Measurements from ENCODE around the gene ZNF662. TPM values are rescaled to one million over a fixed set of nuclear protein-coding genes. Genes with fewer than 3 reads are reported as not detected.
"Not testable (repeated sequence)": the region's sequence is repeated elsewhere in the genome, so short reads cannot be mapped to it uniquely, and the experiment has no call there.

ZNF662 gene
- total RNA-seq, 4 donors from 2014 or later: 12.7 to 34.4 (median 12.9) TPM

DNA sequence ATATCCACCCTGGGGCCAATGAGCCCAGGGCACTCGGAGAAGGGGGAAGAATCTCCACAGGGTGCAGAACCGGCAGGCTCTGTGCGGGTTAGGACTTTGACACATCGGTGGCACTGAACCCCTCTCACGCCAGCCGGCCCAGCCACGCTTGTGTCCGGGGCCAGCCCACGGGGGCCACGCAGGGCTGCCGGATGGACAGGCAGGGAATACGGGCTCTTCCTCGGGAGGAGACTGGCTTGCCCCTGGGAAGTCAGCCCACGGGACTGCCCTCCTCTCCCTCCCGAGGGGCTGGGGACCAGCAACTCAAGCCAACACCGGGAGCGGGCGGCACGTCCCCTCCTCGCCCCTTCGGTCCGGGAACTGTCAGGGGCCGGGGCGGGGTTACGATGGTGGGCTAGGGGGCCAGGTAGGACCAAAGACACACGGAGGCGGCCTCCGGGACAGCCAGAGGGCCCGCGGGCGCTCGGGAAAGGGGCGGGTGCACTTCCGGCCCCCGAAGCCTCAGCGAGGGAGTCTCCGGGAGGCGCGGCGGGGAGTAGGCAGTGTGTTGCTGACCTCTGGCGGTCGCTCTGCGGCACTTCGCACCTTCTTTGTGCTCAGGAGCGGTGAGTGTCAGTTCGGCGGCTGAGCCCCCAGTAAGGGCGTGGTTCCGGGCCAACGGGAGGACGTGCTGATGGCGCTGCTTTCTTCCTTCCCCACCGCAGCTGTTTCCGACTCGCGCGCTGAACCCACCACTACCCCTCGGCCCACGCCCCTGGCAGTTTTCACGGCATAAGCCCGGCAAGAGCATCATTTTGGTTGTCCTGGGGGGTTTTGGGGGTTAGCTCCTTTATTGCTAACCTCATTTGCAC lies 25.1 kb upstream of the ZNF662 start:
- Histone ChIP-seq H3K27me3 (no peaks in the 10 kb centered on the region), H3K27ac (peak overlapping the region; percentile 18), H3K36me3 (no peaks in the 10 kb centered on the region), H3K4me3 (peak overlapping the region; percentile 60), H3K4me1 (peaks cover 4% of the 10 kb centered on the region), H3K9me3 (no peaks in the 10 kb centered on the region)
- DNase-seq (ENCODE audit: low spot score in 2 of 2): peak; percentile 93 to 94
- no peak for TF ChIP-seq EP300 (IDR thresholded peaks at IDR 0.05)
- no peak for TF ChIP-seq POLR2A (IDR thresholded peaks at IDR 0.05)
- TF ChIP-seq POLR2AphosphoS5 (IDR thresholded peaks at IDR 0.05): peak in 1 of 3 donors; percentile 23
- TF ChIP-seq, protein P1, sequence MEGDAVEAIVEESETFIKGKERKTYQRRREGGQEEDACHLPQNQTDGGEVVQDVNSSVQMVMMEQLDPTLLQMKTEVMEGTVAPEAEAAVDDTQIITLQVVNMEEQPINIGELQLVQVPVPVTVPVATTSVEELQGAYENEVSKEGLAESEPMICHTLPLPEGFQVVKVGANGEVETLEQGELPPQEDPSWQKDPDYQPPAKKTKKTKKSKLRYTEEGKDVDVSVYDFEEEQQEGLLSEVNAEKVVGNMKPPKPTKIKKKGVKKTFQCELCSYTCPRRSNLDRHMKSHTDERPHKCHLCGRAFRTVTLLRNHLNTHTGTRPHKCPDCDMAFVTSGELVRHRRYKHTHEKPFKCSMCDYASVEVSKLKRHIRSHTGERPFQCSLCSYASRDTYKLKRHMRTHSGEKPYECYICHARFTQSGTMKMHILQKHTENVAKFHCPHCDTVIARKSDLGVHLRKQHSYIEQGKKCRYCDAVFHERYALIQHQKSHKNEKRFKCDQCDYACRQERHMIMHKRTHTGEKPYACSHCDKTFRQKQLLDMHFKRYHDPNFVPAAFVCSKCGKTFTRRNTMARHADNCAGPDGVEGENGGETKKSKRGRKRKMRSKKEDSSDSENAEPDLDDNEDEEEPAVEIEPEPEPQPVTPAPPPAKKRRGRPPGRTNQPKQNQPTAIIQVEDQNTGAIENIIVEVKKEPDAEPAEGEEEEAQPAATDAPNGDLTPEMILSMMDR (IDR thresholded peaks at IDR 0.05): peak; percentile 77 to 92
- 10% methylated on average over 15 of the region's 61 CpGs for WGBS

DNA sequence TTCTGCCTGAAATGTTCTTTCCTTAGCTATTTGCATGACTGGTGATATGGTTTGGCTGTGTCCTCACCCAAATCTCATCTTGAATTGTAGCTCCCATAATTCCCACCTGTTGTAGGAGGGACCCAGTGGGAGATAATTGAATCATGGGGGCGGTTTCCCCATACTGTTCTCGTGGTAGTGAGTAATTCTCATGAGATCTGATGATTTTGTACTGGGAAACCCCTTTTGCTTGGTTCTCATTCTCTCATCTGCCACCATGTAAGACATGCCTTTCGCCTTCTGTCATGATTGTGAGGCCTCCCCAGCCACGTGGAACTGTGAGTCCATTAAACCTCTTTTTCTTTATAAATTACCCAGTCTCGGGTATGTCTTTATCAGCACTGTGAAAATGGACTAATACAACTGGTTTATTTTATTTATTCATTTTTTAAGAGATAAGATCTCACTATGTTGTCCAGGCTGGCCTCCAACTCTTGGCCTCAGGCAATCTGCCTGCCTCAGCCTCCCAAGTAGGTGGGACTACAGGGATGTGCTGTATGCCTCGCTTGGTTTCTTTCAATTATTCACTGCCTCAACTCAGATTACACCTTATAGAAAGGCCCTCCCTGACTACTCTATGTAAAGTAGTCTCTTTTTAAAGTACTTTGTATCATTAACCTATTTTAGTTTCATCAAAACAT lies 22.6 kb upstream of the ZNF662 start:
- not testable (repeated sequence) for H3K27ac ChIP-seq; DNase-seq (ENCODE audit: low spot score in 2 of 2); H3K36me3 ChIP-seq; H3K4me3 ChIP-seq; H3K4me1 ChIP-seq; H3K9me3 ChIP-seq; H3K27me3 ChIP-seq
- WGBS: 74% methylated on average over 6 of the region's 6 CpGs

DNA sequence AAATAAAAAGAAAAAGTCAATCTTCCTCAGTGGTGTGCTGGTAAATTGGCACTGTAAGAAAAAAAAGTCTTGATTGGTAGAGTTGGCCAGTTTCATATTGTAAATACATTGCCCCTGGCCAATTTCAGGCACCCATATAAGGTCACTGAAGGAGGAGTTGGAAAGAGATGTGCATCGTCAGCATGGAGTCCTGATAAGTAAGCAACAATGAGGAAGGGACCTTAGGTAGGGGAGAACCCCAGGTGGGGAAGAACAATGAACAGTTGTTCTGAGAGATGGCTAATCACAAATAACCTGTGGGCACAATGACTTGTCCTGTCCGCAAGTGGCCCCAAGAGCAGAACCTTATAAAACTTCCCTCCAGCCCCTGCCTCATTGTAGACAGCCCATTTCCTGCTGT lies 21.6 kb upstream of the ZNF662 start:
- TF ChIP-seq POLR2A (IDR thresholded peaks at IDR 0.05) (no peak), EP300 (IDR thresholded peaks at IDR 0.05) (no peak), POLR2AphosphoS5 (IDR thresholded peaks at IDR 0.05) (no peak)
- TF ChIP-seq, protein P1 (IDR thresholded peaks at IDR 0.05): no peak
- no peak for DNase-seq (ENCODE audit: low spot score in 2 of 2)
- 64% methylated on average over 2 of the region's 2 CpGs for WGBS

DNA sequence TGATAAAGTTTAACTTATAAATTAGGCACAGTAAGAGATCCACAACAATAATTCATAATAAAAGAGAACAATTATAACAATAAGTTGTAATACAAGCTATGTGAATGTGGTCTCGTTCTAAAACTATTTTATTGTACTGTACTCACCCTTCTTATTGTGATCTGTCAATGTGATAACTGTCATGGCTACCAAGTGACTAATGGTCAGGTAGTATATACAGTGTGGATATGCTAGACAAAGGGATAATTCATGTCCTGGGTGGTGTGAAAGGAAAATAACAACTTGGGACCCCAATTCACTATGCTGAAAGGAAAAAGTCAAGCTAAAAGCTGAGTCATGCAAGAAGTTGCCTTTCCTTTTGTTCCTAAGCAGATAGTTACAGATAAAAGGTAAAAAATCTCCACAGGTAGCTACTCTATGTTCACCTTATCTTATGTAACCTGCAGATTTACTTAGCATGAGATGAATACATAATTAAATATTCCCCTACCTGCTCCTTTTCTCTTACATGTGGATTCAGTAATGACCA lies 19.6 kb upstream of the ZNF662 start:
- WGBS: 76% methylated on average over 1 of the region's 1 CpG
- H3K4me1 ChIP-seq: peaks cover under 1% of the 10 kb centered on the region
- H3K9me3 ChIP-seq: no peaks in the 10 kb centered on the region
- no peak overlapping the region for H3K27ac ChIP-seq
- no peaks in the 10 kb centered on the region for H3K36me3 ChIP-seq
- no peaks in the 10 kb centered on the region for H3K27me3 ChIP-seq
- TF ChIP-seq EP300 (IDR thresholded peaks at IDR 0.05): no peak
- TF ChIP-seq POLR2A (IDR thresholded peaks at IDR 0.05): no peak
- TF ChIP-seq, protein P1 (IDR thresholded peaks at IDR 0.05): no peak
- TF ChIP-seq POLR2AphosphoS5 (IDR thresholded peaks at IDR 0.05): no peak
- H3K4me3 ChIP-seq: no peak overlapping the region
- DNase-seq (ENCODE audit: low spot score in 2 of 2): no peak

More for the DNA sequence above, 21.6 kb upstream of the ZNF662 start:
- Histone ChIP-seq H3K9me3 (no peaks in the 10 kb centered on the region), H3K4me3 (no peak overlapping the region), H3K27ac (no peak overlapping the region), H3K4me1 (peaks cover 4% of the 10 kb centered on the region), H3K27me3 (no peaks in the 10 kb centered on the region), H3K36me3 (no peaks in the 10 kb centered on the region)

DNA sequence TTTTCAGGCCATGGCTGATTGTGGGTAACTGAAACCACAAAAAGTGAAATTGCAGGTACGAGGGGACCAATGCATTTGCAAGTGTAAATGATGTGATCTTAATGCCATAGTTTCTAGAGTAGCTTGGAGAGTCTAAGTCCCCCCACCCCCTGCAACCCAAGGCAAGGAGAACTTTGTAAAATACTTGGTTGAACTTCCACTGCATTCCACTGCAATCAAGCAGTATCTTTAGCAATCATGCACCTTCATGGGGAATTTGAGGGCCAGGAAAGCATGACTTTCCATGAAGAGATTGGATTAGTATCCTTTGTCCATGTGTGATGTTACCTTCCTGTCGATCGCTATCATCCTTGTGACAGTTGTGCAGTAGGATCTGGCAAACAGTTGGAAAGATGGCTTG lies 18.9 kb upstream of the ZNF662 start:
- H3K27me3 ChIP-seq: no peaks in the 10 kb centered on the region
- no peaks in the 10 kb centered on the region for H3K4me1 ChIP-seq
- H3K27ac ChIP-seq: no peak overlapping the region
- TF ChIP-seq, protein P1 (IDR thresholded peaks at IDR 0.05): no peak
- WGBS: 86% methylated on average over 3 of the region's 3 CpGs
- H3K9me3 ChIP-seq: no peaks in the 10 kb centered on the region
- no peaks in the 10 kb centered on the region for H3K36me3 ChIP-seq
- H3K4me3 ChIP-seq: no peak overlapping the region
- DNase-seq (ENCODE audit: low spot score in 2 of 2): no peak
